H4 (cell line): Measurements from ENCODE around the gene ADSL. TPM values are rescaled to one million over a fixed set of nuclear protein-coding genes. Genes with fewer than 3 reads are reported as not detected.

Experiments used
- DNase-seq: peaks from one replicate; pipeline ENCODE4 v3.0.0-alpha.2; 2015; ENCODE audit warnings: low spot score
- total RNA-seq: library from RNA; depleted of rRNA; stranded (reverse); fragments of >200 nt; shearing (Covaris generic); gene quantifications from 2 replicates; pipeline ENCODE4 v1.2.3, GENCODE V29; 2014

The ADSL gene
- total RNA-seq, 1 experiment from 2014 or later: 214 TPM

GRCh38 chr22:40328546-40329456 lies 17.5 kb upstream of the ADSL start:
- no peak for DNase-seq

- DNase-seq: no peak
Observed at GRCh38 chr22:40329466-40329865, 16.8 kb upstream of the ADSL start.

GRCh38 chr22:40330086-40330485 lies 16.2 kb upstream of the ADSL start:
- DNase-seq: no peak

GRCh38 chr22:40330615-40331014 lies 15.7 kb upstream of the ADSL start:
- DNase-seq: no peak

- no peak for DNase-seq
Observed at GRCh38 chr22:40331706-40332105, 14.6 kb upstream of the ADSL start.

GRCh38 chr22:40332319-40332781 lies 13.9 kb upstream of the ADSL start:
- DNase-seq: no peak

- DNase-seq: no peak
Observed at GRCh38 chr22:40334060-40334459, 12.2 kb upstream of the ADSL start.

GRCh38 chr22:40334899-40335298 lies 11.4 kb upstream of the ADSL start:
- no peak for DNase-seq

GRCh38 chr22:40335358-40335757 lies 10.9 kb upstream of the ADSL start:
- no peak for DNase-seq

GRCh38 chr22:40340044-40340443 lies 6.3 kb upstream of the ADSL start:
- no peak for DNase-seq

- no peak for DNase-seq
Observed at GRCh38 chr22:40341604-40342003, 4.7 kb upstream of the ADSL start.

- DNase-seq: no peak
Observed at GRCh38 chr22:40342521-40342920, 3.8 kb upstream of the ADSL start.

GRCh38 chr22:40345271-40345670 lies 1.0 kb upstream of the ADSL start:
- DNase-seq: peak; percentile 23

GRCh38 chr22:40345815-40346184 lies 500 bp upstream of the ADSL start:
- DNase-seq: peak; percentile 24

- no peak for DNase-seq
Observed at GRCh38 chr22:40347300-40347699, 1.0 kb downstream of the ADSL start.

- peak; percentile 45 for DNase-seq
Observed at GRCh38 chr22:40348025-40348658, 1.8 kb downstream of the ADSL start.

- DNase-seq: no peak
Observed at GRCh38 chr22:40352763-40353162, 6.5 kb downstream of the ADSL start.

- DNase-seq: no peak
Observed at GRCh38 chr22:40361100-40361499, 14.8 kb downstream of the ADSL start.

GRCh38 chr22:40363059-40363458 lies 16.8 kb downstream of the ADSL start:
- no peak for DNase-seq

GRCh38 chr22:40364431-40364830 lies 18.1 kb downstream of the ADSL start:
- no peak for DNase-seq

GRCh38 chr22:40366068-40366467 lies 19.8 kb downstream of the ADSL start:
- DNase-seq: no peak

GRCh38 chr22:40367342-40367741 lies 21.0 kb downstream of the ADSL start:
- no peak for DNase-seq

GRCh38 chr22:40368016-40368415 lies 21.7 kb downstream of the ADSL start:
- no peak for DNase-seq
